WTC11 (cell line): ENCODE measurements around the gene PI4K2A.

ENCODE experiments used
- CREM ChIP-seq: sonication (generic); formaldehyde crosslinking; IDR thresholded peaks from 2 replicates; pipeline ENCODE4 v1.8.1; 2022; ENCODE audit warnings: mild to moderate bottlenecking, missing genetic modification reagents, moderate library complexity
- CTCF ChIP-seq: fragments of 200-600 bp; IDR thresholded peaks from 2 replicates; pipeline ENCODE4 v1.8.0; 2022; ENCODE audit warnings: antibody characterized with exemption
- ELF4 ChIP-seq: sonication (generic); formaldehyde crosslinking; IDR thresholded peaks from 2 replicates; pipeline ENCODE4 v1.8.1; 2022; ENCODE audit warnings: low read depth, mild to moderate bottlenecking, moderate library complexity, missing genetic modification reagents
- ESRRA ChIP-seq: sonication (generic); formaldehyde crosslinking; IDR thresholded peaks from 2 replicates; pipeline ENCODE4 v1.8.1; 2022; ENCODE audit warnings: mild to moderate bottlenecking, missing genetic modification reagents, borderline replicate concordance
- IRF1 ChIP-seq: sonication (generic); formaldehyde crosslinking; IDR thresholded peaks from 2 replicates; pipeline ENCODE4 v1.8.0; 2023; ENCODE audit warnings: missing genetic modification reagents
- MAX ChIP-seq: sonication (generic); formaldehyde crosslinking; IDR thresholded peaks from 2 replicates; pipeline ENCODE4 v1.8.0; 2022; ENCODE audit warnings: mild to moderate bottlenecking, missing genetic modification reagents
- MXD4 ChIP-seq: fragments of 250-450 bp; sonication (Bioruptor Pico); IDR thresholded peaks from 2 replicates; pipeline ENCODE4 v1.8.0; 2021; ENCODE audit warnings: mild to moderate bottlenecking, moderate library complexity, borderline replicate concordance

- no peak for TF ChIP-seq MXD4 (CRISPR knock-in tag)
- no peak for TF ChIP-seq ELF4 (CRISPR knock-in tag)
- TF ChIP-seq CTCF, result no peak
- TF ChIP-seq IRF1 (CRISPR knock-in tag), result no peak
- no peak for TF ChIP-seq MAX
- no peak for TF ChIP-seq ESRRA
- TF ChIP-seq CREM, result no peak
Observed at GRCh38 chr10:97675222-97675621, 34.8 kb downstream of the PI4K2A start.
